Loucy (cell line): ENCODE measurements around the gene TRPV5.

Experiments
- H2AFZ ChIP-seq: fragments of 200-600 bp; sonication (generic); 2 replicates; pipeline ENCODE4 v1.6.0; 2016; ENCODE audit warnings: antibody characterized with exemption, mild to moderate bottlenecking, low read length, moderate library complexity
- H3F3A ChIP-seq: fragments of 200-600 bp; 2 replicates; pipeline ENCODE4 v1.6.0; 2016; ENCODE audit warnings: antibody characterized with exemption, low read depth, mild to moderate bottlenecking
- H3K27me3 ChIP-seq: fragments of 200-600 bp; sonication (generic); 2 replicates; pipeline ENCODE4 v1.6.1; 2014; ENCODE audit warnings: low read length, mild to moderate bottlenecking; ENCODE audit not compliant: insufficient read depth, poor library complexity, severe bottlenecking
- H3K36me3 ChIP-seq: fragments of 200-600 bp; sonication (generic); 2 replicates; pipeline ENCODE4 v1.6.1; 2016; ENCODE audit warnings: low read length; ENCODE audit not compliant: insufficient read depth
- H3K4me1 ChIP-seq: fragments of 200-600 bp; sonication (generic); 2 replicates; pipeline ENCODE4 v1.5.1; 2014; ENCODE audit warnings: low read length, mild to moderate bottlenecking; ENCODE audit not compliant: insufficient read depth, poor library complexity, severe bottlenecking
- H3K4me2 ChIP-seq: fragments of 200-600 bp; sonication (generic); 2 replicates; pipeline ENCODE4 v1.6.0; 2014; ENCODE audit warnings: antibody characterized with exemption, low read length, low read depth, mild to moderate bottlenecking; ENCODE audit not compliant: poor library complexity, severe bottlenecking
- H3K4me3 ChIP-seq: fragments of 200-600 bp; sonication (generic); 2 replicates; pipeline ENCODE4 v1.5.1; 2014; ENCODE audit warnings: low read length, mild to moderate bottlenecking, mixed read lengths; ENCODE audit not compliant: poor library complexity, severe bottlenecking
- H3K79me2 ChIP-seq: fragments of 200-600 bp; sonication (generic); 2 replicates; pipeline ENCODE4 v1.6.1; 2014; ENCODE audit warnings: low read length; ENCODE audit not compliant: insufficient read depth
- H3K9ac ChIP-seq: fragments of 200-600 bp; sonication (generic); 2 replicates; pipeline ENCODE4 v1.6.0; 2014; ENCODE audit warnings: mild to moderate bottlenecking, low read depth, low read length, moderate library complexity; ENCODE audit not compliant: poor library complexity, severe bottlenecking
- H3K9me2 ChIP-seq: fragments of 200-600 bp; sonication (generic); replicated peaks from 2 replicates; pipeline ENCODE4 v1.6.1; 2016; ENCODE audit warnings: low read depth, low read length, mixed read lengths
- H3K9me3 ChIP-seq: fragments of 200-600 bp; sonication (generic); 2 replicates; pipeline ENCODE4 v1.6.1; 2014; ENCODE audit warnings: mild to moderate bottlenecking, antibody characterized with exemption, low read length, low read depth; ENCODE audit not compliant: insufficient read depth
- H4K20me1 ChIP-seq: fragments of 200-600 bp; sonication (generic); 2 replicates; pipeline ENCODE4 v1.6.0; 2014; ENCODE audit warnings: antibody characterized with exemption, low read length, mild to moderate bottlenecking; ENCODE audit not compliant: insufficient read depth, poor library complexity, severe bottlenecking
- EZH2phosphoT487 ChIP-seq: fragments of 200-600 bp; IDR thresholded peaks from 2 replicates; pipeline ENCODE4 v1.6.1; 2018; ENCODE audit warnings: antibody characterized with exemption, mild to moderate bottlenecking, moderate library complexity, borderline replicate concordance
- TF ChIP-seq, protein P1 (sequence below): fragments of 200-600 bp; sonication (generic); conservative IDR thresholded peaks from 2 replicates; pipeline ENCODE4 v1.5.1; 2014; ENCODE audit warnings: mild to moderate bottlenecking, antibody characterized with exemption, low read length

TRPV5 gene

DNA sequence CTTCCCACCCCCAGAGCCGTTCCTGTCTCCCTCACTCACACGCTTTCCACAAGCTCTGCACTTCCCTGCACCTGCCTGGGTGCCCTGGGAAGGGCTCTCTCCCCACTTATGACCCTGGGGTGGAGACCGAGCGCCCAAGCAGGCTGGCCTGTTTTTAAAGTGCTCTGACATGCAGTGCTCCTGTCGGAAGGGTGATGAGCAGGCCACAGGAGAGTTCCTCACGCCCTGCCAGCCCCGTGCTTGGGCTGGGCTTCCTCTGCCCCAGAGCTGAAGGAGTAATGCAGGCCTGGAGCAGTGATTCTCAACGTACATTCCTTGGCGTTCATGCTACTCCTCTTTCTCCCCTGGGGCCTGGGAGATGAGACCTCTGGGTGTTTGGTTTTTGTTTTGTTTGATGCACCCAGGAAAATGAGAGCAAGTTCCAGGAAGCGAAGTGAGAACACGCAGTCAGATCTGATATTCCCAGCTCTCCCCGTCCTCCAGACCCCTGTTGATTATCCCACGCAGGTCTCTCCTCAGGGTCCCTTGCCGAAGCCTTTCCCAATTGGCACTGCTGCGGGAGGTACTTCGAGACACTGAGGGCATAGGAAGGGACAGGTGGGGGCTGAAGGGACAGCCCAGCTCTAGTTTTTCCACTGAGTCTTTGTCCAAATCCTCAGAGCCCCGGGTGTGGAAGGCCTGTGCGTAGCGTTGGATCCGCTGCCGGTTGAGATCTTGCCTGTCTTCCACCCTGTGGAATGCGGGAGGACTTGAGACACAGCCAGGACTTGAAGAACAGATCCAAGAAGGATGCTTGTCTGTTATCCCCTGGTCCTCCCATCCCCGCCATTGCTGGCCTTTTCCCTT lies 62.1 kb downstream of the TRPV5 start:
- no peak overlapping the region for H3K4me3 ChIP-seq
- H4K20me1 ChIP-seq = no peaks in the 10 kb centered on the region
- no peak overlapping the region for H3K4me2 ChIP-seq
- H3K4me1 ChIP-seq = no peaks in the 10 kb centered on the region
- TF ChIP-seq EZH2phosphoT487 = no peak
- TF ChIP-seq, protein P1, sequence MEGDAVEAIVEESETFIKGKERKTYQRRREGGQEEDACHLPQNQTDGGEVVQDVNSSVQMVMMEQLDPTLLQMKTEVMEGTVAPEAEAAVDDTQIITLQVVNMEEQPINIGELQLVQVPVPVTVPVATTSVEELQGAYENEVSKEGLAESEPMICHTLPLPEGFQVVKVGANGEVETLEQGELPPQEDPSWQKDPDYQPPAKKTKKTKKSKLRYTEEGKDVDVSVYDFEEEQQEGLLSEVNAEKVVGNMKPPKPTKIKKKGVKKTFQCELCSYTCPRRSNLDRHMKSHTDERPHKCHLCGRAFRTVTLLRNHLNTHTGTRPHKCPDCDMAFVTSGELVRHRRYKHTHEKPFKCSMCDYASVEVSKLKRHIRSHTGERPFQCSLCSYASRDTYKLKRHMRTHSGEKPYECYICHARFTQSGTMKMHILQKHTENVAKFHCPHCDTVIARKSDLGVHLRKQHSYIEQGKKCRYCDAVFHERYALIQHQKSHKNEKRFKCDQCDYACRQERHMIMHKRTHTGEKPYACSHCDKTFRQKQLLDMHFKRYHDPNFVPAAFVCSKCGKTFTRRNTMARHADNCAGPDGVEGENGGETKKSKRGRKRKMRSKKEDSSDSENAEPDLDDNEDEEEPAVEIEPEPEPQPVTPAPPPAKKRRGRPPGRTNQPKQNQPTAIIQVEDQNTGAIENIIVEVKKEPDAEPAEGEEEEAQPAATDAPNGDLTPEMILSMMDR = no peak
- H3K79me2 ChIP-seq = no peaks in the 10 kb centered on the region
- no peak overlapping the region for H3K9ac ChIP-seq
- H3F3A ChIP-seq = no peaks in the 10 kb centered on the region
- H3K27me3 ChIP-seq = no peaks in the 10 kb centered on the region
- peaks cover 30% of the 10 kb centered on the region; the same call in 1 of the 2 replicates for H3K36me3 ChIP-seq
- no peaks in the 10 kb centered on the region for H3K9me3 ChIP-seq
- no peaks in the 10 kb centered on the region for H3K9me2 ChIP-seq
- no peak overlapping the region for H2AFZ ChIP-seq

DNA sequence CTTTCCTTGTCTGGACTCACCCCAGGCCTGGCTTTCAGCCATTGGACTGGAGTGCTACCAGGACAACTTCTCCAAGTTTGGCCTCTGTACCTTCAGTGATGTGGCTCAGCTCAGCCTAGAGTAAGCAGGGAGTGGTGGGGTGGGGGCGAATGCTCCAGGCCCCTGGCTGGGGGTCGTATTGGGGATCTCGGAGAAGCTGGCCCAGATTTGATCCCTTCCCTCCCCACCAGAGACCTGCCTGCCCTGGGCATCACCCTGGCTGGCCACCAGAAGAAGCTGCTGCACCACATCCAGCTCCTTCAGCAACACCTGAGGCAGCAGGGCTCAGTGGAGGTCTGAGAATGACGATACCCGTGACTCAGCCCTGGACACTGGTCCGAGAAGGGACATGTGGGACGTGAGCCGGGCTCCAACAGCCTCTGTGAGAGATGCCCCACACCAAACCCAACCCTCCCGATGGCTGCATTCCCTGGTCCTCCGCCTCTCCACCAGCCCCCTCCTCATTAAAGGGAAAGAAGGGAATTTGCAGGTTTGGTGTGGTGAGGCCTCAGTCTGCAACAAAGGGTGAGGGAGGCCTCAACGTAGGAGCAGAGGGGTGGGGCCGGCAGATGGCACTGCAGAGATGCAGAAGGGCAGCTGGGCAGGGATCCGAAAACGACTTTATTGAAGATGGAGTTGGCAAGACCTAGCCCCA lies 62.8 kb downstream of the TRPV5 start:
- Histone ChIP-seq H3K9me3 (no peaks in the 10 kb centered on the region), H2AFZ (no peak overlapping the region), H3K36me3 (peaks cover 30% of the 10 kb centered on the region; the same call in 1 of the 2 replicates), H3K27me3 (no peaks in the 10 kb centered on the region), H4K20me1 (no peaks in the 10 kb centered on the region), H3K79me2 (no peaks in the 10 kb centered on the region), H3K4me2 (no peak overlapping the region), H3K4me3 (no peak overlapping the region), H3K9me2 (no peaks in the 10 kb centered on the region), H3K4me1 (no peaks in the 10 kb centered on the region), H3F3A (no peaks in the 10 kb centered on the region), H3K9ac (no peak overlapping the region)
- TF ChIP-seq, protein P1 = no peak
- TF ChIP-seq EZH2phosphoT487 = no peak

DNA sequence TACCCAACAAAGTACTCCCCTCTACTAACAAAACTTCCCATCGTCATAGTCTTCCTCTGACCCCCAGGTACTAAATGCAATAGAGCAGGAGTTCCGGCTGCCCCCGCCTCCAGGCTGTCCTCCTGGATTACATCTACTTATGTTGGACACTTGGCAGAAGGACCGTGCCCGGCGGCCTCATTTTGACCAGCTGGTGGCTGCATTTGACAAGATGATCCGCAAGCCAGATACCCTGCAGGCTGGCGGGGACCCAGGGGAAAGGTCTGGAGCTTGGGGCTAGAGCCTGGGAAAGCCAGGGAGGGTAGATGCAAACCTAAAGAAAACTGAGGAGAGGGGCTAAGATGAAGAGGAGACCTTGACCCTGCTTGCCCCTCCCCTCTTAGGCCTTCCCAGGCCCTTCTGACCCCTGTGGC lies 63.4 kb downstream of the TRPV5 start:
- Histone ChIP-seq H3K4me1 (no peaks in the 10 kb centered on the region), H3F3A (no peaks in the 10 kb centered on the region), H3K9me3 (no peaks in the 10 kb centered on the region), H3K4me2 (no peak overlapping the region), H3K36me3 (peaks cover 30% of the 10 kb centered on the region; the same call in 1 of the 2 replicates), H3K27me3 (no peaks in the 10 kb centered on the region), H4K20me1 (no peaks in the 10 kb centered on the region), H3K9ac (no peak overlapping the region), H2AFZ (no peak overlapping the region), H3K4me3 (no peak overlapping the region), H3K9me2 (no peaks in the 10 kb centered on the region), H3K79me2 (no peaks in the 10 kb centered on the region)
- TF ChIP-seq, protein P1 = no peak
- no peak for TF ChIP-seq EZH2phosphoT487
